D341Med (cell line): ENCODE measurements around the gene OR51G2.
"Not testable (repeated sequence)": the region's sequence is repeated elsewhere in the genome, so short reads cannot be mapped to it uniquely, and the experiment has no call there.

Experiments used
- DNase-seq: peaks from one replicate; pipeline ENCODE4 v3.0.0; 2012; ENCODE audit warnings: low spot score

Gene OR51G2, protein sequence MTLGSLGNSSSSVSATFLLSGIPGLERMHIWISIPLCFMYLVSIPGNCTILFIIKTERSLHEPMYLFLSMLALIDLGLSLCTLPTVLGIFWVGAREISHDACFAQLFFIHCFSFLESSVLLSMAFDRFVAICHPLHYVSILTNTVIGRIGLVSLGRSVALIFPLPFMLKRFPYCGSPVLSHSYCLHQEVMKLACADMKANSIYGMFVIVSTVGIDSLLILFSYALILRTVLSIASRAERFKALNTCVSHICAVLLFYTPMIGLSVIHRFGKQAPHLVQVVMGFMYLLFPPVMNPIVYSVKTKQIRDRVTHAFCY

DNA sequence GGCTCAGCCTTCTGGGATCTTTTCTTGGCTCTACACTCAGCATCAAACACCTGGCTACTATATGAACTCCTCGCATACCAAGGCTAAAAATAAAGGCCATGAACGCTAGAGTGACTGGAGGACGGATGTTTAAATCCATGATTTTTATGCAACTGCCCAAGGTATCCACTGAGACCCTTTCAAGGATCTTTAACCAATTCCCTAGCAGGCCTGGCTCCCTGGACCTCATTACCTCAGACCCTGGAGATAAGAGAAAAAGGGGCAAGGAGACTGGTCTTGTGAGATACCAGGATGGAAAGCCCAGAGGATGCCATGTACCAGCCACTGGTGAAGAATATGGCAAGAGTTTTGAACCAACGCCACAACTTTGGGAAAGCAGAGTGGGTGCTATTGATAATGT, at the start of gene OR51G2:
TSS of gene OR51G2 (minus strand) at position 101 of the 400 bp plus-strand sequence. CDS start 3,687 bp downstream, outside the sequence.
- DNase-seq, result no peak

DNA sequence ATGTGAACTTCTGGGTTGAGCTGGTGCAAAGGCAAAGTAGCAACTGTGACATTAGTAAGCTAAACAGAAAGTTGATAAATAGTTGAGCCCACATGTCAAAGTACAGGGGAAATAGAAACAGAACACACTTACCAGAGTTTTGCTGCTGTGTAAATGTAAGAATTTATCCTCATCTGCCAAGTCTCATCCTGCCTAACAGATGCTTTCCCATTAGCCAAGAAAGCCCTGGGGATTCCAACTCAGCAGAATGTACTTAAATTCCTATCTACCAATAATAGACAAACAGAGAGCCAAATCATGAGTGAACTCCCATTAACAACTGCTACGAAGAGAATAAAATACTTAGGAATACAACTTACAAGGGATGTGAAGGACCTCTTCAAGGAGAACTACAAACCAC, 43.7 kb upstream of the OR51G2 start:
- DNase-seq, result no peak

DNA sequence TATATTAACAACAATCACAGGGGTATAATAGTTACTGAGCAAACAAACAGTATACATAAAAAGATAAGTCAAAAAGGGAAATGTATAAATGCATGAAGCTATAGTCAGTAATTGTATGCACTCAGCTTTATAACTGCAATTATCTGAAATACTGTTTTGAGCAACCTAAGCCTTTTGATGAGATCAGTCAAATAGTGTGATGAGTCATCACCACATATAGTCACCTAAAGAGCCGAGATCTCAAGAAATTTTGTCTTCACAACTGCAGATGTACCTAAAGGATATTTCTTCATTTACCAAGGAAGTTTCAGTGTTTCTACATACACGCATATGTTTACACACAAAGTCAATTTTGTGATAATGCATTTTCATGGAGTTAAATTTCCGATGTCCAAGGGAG, 41.7 kb upstream of the OR51G2 start:
- DNase-seq, result no peak

DNA sequence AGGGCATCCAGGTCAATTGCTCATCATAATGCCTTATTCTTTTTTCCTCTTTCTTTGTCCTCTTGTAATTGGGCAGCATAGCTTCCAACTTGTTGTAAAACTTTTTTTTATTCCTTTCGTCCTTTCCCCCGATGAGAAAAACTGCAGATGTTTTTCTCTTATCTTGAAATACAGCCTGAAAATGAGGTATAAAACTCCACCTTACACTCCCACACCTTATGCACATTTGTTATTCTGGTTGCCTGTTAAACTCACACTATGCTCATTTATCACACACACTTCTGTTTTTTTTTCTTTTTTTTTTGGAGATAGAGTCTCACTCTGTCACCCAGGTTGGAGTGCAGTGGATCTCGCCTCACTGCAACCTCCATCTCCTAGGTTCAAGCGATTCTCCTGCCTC, 38.2 kb upstream of the OR51G2 start:
- no peak for DNase-seq

DNA sequence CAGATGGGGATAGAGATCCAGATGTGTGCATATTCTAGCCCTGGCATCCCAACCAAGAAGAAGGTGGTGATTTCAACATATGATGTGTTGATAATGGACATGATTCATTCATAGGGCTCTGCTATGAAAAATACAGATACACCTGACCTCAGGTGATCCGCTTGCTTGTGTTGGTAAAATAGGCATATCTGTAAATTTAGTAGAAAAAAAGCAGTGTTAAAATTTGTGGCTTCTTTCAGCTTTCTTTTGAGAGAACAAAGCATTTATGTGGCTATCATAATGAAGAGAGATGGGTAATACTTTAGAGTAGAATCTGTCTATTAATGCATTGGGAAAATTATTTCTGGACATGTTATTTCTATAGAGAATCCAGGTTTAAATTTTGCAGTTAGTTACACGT, 36.5 kb upstream of the OR51G2 start, which contains the start of gene OR51A2:
TSS of gene OR51A2 (minus strand) at position 101 of the 400 bp plus-strand sequence. CDS start at position 101, 0 bp downstream.
- not testable (repeated sequence) for DNase-seq

DNA sequence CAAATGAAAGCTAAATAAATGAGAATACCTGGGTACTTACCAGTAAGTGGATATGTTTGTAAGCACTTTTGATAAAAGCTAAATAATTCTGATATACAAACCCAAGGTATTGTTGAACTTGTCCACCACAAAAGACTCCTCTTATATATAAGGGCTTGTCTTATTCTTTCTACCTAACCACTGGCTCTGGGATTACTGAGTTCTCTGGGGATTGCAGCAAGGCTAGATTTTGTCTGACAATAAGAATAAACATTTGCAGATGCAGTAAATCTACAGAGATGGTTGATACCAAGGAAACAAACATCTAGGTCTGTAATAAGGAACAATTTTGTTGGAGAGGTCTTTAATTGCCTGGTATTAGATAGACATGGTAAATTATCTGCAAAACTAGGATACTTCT, 28.4 kb upstream of the OR51G2 start, which contains the start of gene OR51A4:
TSS of gene OR51A4 (minus strand) at position 101 of the 400 bp plus-strand sequence. CDS start 505 bp downstream, outside the sequence.
- no peak for DNase-seq

DNA sequence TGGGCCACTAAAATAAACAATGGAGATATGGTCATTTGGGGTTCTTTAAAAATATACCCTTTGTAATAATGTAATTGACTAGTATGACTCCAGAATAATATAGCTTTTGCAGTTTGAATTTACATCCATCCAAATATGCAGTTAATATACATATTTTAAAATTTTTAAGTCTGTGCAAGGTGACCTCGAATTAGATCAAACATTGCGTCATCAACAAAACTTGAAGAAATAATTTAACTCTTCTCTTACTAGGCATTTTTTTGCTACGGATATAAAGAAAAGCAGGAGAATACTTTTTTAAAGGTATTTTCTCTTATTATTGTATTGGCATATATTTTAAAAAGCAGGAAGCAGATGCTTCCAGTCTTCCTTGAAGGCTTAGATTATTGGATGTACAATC, 17.6 kb upstream of the OR51G2 start:
- DNase-seq, result no peak

DNA sequence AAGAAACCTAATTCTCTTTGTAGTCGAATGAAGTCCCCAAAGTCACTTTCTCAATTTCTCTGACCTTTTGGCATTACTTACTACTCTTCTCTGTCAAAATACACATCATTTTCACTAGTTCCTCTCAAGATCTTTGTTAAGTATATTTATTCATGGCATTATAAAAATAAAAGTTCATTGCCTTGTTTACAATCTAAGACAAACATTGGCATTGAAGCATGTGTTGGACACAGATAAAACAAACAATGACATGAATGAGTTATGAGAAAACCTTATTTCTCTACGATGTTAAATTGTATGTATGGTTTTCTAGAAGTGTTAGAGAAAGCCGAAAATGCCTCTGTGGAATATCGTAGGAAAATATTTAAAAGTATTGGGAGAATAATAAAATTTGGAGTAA, 13.6 kb upstream of the OR51G2 start:
- DNase-seq, result no peak

DNA sequence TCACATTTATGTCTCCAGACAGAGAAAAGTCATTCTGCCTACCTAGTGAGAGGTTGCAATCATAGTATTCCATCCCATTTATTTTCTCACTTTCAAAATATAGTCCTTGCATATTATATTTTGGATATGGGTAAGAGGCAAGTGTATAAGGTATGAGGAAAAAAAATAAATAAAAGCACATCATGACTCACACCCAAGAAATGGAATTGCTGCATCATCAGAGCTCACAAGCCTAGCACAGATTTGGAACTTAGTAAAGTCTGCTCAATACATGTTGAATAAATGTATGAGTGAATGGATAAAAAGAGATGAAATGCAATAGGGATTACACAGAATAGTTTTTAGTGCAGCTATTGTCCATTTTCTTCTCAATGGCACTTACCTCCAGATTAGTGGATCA, 7.5 kb upstream of the OR51G2 start:
- no peak for DNase-seq

DNA sequence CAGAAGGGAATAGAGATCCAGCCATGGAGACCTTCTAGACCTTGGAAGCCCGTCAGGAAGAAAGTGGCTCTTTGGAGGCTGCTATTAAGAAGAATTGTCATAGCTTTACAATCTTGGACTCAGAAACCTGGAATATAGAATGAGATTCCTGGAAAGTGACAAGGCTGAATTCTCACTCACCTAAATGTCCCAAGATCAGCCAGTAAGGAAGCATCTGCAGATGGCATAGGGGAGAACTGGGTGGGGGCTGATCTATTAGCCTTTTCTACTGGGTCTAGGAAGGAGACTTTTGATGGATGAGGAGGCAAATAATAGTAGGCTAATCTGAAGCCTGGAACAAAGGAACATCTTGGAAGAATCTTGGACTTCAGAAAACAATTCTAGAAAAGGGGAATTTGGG, 5.1 kb upstream of the OR51G2 start, which contains the start of gene OR51G1:
TSS of gene OR51G1 (minus strand) at position 101 of the 400 bp plus-strand sequence. CDS start at position 101, 0 bp downstream.
- DNase-seq, result no peak

DNA sequence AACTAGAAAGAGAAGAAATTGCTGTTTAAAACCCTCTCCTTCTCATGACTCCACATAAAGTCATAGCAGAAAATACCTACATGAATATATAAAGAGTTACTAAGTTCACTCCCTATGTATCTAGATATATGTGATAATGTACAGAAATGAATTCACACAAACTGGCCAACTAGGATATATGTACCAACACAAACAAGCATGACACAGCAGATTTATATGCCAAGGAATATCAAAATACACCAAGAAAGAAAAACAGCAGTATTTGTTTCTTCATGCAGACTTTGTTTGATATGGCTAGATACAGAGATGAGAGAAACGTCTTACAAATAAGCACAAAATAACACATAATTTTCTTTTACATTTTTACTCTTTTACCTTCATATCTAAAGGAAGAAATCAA, 3.2 kb upstream of the OR51G2 start:
- DNase-seq, result no peak

DNA sequence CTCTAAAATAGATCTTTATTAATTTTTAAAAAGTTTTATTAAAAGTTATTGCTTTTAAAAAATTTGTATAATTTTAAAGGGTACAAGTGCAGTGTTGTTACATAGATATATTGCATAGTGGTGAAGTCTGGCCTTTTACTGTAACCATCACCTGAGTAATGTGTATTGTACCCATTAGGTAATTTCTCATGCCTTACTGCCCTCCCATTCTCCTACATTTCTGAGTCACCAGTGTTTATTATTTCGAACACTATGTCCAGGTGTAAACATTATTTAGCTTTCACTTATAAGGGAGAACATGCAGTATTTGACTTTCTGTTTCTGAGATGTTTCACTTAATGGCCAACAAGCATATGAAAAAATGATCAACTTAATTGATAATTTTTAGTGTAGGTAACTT, 2.6 kb upstream of the OR51G2 start:
- no peak for DNase-seq

DNA sequence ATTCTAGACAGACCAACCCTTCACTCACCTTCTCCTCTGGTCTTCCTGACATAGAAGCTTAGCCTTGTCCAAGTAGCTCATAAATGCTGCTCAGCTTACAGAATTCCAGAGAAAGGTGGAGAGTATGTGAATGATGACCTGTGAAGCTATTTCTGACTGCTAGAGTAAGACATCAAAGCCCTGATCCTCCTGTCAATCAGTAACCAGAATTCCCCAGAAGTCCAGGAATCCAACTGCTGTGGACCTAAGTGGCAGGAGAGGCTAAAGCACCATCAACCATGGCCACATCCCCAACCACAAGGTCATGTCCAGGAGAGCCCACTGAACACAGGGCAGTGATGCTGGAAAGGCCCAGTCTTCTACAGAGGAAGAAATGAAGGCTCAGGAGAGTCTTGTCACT, 2.6 kb downstream of the OR51G2 start:
- DNase-seq, result no peak

DNA sequence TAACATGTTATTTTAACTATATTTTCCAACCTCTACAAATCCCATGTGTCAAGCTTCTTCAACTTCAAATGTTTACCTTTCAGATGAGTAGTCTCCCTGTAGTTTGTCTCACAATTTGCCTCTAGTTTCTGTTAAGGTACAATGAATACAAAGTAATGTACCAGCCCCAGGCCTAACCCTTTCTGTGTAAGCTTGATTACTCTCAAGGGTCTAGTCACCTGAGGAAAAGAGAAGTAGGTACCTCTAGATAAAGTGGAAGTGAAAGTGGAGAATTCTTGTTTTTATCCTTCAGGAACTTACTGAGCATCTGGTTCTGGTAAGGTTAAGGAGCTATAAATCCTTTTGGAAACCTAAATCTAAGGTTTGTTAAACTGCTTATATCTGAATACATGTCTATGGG, 15.7 kb downstream of the OR51G2 start, which contains the start of gene OR51A7:
TSS of gene OR51A7 (plus strand) at position 300 of the 400 bp plus-strand sequence. CDS start 3,587 bp downstream, outside the sequence.
- DNase-seq, result no peak

DNA sequence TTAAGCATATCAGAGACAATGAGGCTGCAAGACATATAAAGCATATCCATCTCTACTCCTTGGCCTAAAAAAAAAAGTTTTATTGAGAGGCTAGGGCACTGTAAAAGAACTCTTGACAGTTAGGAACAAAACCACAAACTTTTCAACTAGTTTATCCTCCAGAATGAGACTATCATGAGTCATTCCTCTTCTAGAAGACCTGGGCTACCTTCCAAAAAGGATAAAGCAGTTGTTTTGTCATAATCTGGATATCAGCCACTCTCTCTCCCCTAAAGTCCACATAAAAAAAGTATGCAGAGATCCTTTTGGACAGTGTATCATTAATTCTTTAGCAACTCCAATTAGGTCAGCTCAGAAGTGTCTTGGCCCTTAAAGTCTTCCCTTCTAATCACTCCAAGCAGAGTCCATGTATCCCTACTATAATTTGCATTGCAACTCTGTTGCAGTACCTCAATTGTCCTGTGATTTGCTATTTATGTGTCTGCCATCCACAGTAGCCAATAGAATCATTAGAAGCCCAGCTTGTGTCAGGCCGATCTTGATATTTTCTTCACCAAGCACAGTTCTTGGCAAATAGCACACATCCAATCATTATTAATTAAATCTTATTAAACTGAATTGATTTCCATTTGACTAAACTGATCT, 27.0 kb downstream of the OR51G2 start:
- DNase-seq, result no peak

DNA sequence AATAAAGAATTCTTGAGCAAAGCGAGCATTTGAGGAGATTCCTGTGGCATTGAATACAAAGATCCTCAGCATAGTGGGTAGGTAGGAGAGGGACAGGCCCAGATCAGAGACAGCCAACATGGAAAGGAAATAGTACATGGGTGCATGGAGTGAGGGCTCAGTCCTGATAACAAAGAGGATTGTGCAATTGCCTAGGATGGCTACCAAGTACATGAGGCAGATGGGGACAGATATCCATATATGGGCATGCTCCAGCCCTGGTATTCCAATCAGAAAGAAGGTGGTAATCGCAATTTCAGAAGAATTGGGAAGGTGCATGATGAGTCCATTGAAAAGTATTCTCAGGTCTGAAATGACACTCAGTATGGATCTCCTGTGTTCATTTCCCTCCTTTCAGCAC, 28.9 kb downstream of the OR51G2 start:
- DNase-seq, result no peak

DNA sequence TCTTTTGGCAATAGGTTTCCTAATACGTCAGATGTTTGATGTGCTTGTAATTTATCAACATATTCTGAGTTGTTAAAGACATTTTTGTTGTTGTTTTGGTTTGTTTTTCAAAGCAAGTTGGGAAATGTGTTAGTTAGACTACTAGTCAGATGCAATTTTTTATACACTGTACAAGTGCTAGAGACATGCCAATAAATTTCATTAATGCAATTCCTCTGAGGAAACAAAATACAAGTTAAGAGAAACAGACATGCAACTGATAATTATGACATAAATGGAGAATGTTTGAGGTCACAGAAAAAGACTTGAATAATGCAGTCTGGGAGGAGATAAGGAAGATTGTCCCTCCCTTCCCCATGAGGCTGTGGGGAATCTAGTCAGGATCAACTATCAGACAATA, 31.6 kb downstream of the OR51G2 start:
- DNase-seq, result no peak

DNA sequence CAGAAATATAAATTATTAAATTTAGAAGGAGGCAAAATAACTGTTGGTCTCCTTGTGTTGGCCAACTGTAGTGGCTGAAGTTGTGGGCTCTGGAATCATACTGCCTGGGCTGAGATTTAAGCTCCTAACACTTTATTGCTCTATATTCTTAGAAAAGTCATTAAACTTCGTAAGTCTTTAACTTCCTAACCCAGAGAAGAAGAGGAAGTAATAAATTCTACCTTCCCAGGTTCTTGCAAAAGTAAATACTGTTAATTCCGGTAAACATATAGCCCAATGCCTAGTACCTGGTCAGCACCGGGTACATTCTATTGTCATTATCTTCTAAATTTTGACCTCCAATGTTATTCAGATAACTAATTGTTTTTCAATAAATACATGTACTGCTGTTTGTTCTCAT, 33.0 kb downstream of the OR51G2 start:
- no peak for DNase-seq

DNA sequence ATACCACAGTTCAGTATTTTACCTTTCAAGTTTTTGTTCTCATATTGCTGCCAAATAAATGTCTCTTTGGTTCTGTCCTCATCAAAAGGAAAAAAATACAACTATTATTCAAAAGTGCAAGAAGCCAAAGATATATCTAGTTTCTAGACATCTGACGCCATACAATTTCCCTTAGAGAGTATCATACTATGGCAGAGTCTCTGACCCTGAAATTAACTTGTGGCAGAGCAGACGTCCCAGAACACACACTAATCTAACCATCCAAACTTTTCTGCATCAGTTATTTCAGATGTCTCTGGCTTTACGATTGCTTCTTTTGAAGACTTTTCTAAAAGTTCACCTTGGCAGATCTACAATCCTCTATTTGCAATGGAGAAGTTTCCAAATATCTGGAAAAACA, 34.8 kb downstream of the OR51G2 start:
- DNase-seq, result no peak

DNA sequence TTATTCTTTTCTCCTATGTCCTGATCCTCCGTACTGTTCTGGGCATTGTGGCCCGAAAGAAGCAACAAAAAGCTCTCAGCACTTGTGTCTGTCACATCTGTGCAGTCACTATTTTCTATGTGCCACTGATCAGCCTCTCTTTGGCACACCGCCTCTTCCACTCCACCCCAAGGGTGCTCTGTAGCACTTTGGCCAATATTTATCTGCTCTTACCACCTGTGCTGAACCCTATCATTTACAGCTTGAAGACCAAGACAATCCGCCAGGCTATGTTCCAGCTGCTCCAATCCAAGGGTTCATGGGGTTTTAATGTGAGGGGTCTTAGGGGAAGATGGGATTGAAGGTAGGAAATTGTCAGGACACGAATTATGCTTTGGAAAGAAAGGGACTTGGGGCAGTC, 36.6 kb downstream of the OR51G2 start:
- no peak for DNase-seq

DNA sequence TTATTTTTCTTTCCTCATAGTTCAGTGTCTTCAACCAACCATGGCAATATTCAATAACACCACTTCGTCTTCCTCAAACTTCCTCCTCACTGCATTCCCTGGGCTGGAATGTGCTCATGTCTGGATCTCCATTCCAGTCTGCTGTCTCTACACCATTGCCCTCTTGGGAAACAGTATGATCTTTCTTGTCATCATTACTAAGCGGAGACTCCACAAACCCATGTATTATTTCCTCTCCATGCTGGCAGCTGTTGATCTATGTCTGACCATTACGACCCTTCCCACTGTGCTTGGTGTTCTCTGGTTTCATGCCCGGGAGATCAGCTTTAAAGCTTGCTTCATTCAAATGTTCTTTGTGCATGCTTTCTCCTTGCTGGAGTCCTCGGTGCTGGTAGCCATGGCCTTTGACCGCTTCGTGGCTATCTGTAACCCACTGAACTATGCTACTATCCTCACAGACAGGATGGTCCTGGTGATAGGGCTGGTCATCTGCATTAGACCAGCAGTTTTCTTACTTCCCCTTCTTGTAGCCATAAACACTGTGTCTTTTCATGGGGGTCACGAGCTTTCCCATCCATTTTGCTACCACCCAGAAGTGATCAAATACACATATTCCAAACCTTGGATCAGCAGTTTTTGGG, 37.2 kb downstream of the OR51G2 start, which contains the start of gene OR51T1:
TSS of gene OR51T1 (plus strand) at position 41 of the 641 bp plus-strand sequence. CDS start at position 41, 0 bp downstream.
- no peak for DNase-seq

DNA sequence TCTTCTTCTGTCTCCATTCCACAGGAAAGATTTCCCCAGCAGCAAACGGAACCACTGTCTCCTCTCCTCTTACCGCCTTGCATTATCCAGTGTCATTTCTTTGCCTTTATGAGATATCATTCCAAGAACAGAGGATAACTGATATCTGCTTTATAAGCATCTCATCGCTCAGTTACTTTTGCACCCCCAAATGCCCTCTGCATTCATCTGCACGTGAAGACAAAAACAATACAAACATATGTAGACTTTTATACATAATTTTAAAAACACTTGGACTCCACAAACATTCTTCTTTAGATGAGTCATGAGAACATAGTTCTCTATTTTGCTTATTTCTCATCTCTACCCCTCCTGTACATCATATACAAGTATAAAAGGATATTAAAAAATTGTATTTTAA, 38.0 kb downstream of the OR51G2 start:
- no peak for DNase-seq

DNA sequence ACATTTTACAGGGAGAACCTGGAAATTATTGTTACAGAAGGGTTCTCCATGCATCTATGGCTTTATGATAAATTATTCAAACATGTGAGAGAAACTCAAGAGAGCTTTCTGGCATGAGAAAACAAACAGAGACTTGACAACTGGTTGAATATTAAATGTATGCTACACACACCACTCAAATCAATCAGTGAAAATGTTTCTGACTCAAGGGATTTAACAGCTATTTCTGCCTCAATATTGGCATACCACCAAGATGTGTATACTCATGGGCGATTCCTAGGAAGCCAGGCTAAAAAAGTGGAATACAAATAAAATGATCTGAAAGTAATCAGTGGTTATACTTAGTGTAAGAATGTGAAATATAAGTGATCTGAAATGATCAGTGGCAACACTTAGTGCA, 53.3 kb downstream of the OR51G2 start:
- DNase-seq, result no peak
